ENCODE data around the gene MAGOHB.

- TF ChIP-seq POLR2AphosphoS5 (IDR thresholded peaks at IDR 0.05) (no peak), CTCF (IDR thresholded peaks at IDR 0.05) (no peak), POLR2A (IDR thresholded peaks at IDR 0.05) (no peak)
Measured at GRCh38 chr12:10557766-10558165, 55.6 kb downstream of the MAGOHB start.
